PFSK-1 (cell line): Measurements from ENCODE around the gene SLC25A26.

Experiments
- FOXP2 ChIP-seq: optimal IDR thresholded peaks from 2 replicates; pipeline ENCODE3; 2011; ENCODE audit warnings: borderline replicate concordance, control low read depth, inconsistent platforms; ENCODE audit not compliant: insufficient read depth; ENCODE audit errors: extremely low read length, extremely low read depth
- POLR2AphosphoS5 ChIP-seq: IDR thresholded peaks from 2 replicates; pipeline ENCODE4 v1.6.1; 2012; ENCODE audit warnings: low read depth, mild to moderate bottlenecking, control low read depth, low read length, moderate library complexity
- REST ChIP-seq, 2 experiments: IDR thresholded peaks; 2 replicates each; pipeline versions ENCODE4 v1.6.1 to v1.8.0; 2011 to 2012; ENCODE audit warnings: low read depth in 2 of 2, low read length in 2 of 2, control low read depth in 1 of 2, inconsistent platforms in 1 of 2, mild to moderate bottlenecking in 1 of 2, moderate library complexity in 1 of 2; ENCODE audit not compliant: insufficient read depth in 1 of 2
- SIN3A ChIP-seq: IDR thresholded peaks from 2 replicates; pipeline ENCODE4 v1.6.1; 2012; ENCODE audit warnings: mild to moderate bottlenecking, low read length, moderate library complexity, borderline replicate concordance; ENCODE audit not compliant: insufficient read depth
- TAF1 ChIP-seq: IDR thresholded peaks from 2 replicates; pipeline ENCODE4 v1.6.1; 2012; ENCODE audit warnings: low read length, control low read depth, borderline replicate concordance; ENCODE audit not compliant: insufficient read depth

Gene SLC25A26

DNA sequence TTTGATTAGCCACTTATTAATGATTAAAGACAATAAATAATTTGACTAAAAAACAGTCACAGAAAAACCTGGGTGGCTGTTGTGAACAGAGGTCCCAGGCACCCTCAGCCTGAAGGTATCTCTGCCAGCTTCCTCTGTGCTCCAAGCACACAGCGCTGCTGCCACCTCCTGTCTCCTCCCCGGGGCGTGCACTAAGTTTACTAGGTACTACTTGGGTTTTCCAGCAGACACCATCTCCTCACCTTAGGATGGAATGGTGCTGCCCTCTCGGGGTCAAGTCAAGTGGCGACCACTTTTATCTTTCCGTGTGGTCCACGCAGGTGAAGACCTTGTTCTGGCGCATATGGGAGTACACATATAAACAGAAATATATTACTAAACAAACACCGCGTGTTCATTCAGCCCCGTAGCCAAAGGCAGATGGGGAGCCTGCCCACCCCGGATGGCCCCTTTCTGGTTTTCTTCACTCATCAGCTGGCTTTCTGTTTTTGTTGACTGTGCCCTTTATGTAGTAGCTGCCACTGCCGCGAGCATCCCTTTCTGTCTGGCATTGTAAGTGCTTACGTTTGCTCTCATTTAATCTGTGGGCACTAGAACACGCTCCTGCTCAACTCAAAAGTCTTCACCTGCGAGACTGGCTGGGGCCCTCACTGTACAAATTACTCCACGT is 152.0 kb downstream of the SLC25A26 start:
- TF ChIP-seq SIN3A, result no peak
- TF ChIP-seq FOXP2, result no peak
- no peak for TF ChIP-seq TAF1
- no peak for TF ChIP-seq REST (IDR thresholded peaks at IDR 0.05; ENCODE audit: insufficient read depth in 1 of 2, low read depth in 2 of 2, low read length in 2 of 2)
- no peak for TF ChIP-seq POLR2AphosphoS5

- TF ChIP-seq FOXP2 (no peak), TAF1 (no peak), POLR2AphosphoS5 (no peak), SIN3A (no peak), REST (IDR thresholded peaks at IDR 0.05; ENCODE audit: insufficient read depth in 1 of 2, low read depth in 2 of 2, low read length in 2 of 2) (no peak)
Measured at GRCh38 chr3:66376568-66376967, 155.8 kb downstream of the SLC25A26 start.

DNA sequence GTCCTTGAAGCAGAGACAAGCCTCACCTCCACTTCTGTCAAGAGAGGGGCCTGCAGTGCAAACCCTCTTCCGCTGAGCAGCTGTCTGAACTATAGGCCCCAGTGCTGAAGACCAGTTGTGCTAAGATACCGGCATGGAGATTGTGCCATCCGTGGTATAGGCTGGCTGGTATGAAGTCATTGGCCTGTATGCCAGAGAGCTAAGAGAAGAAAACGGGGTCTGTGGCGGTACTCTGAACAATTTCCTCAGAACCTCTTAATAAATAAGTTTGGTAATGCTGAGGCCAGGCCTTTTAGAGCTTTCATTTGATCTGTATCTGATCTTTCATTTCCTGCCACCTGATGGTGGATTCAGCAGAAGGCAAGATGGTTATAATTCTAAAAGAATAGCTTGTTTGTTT is 157.0 kb downstream of the SLC25A26 start:
- TF ChIP-seq SIN3A, result no peak
- TF ChIP-seq FOXP2, result no peak
- TF ChIP-seq REST (IDR thresholded peaks at IDR 0.05; ENCODE audit: insufficient read depth in 1 of 2, low read depth in 2 of 2, low read length in 2 of 2), result no peak
- TF ChIP-seq POLR2AphosphoS5, result no peak
- TF ChIP-seq TAF1, result no peak

DNA sequence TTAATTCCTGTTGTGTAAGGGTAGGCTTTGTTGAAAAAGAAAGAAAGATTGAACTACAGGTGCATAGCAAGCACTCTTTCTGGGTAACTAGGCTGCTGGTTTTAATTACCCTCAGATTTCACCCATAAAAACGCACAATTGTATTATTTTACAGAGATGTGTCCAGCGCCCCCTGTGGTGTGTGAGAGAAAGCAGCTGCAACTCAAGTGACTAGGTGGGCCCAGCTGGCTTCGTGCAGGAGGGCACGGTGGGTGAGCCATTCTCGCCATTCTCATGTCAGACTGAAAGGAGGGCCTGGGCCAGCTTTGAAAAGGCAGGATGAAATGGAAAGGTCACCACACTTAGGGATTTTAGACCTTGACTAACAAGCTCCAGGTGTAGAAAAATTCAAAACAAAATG is 157.5 kb downstream of the SLC25A26 start:
- no peak for TF ChIP-seq REST (IDR thresholded peaks at IDR 0.05; ENCODE audit: insufficient read depth in 1 of 2, low read depth in 2 of 2, low read length in 2 of 2)
- no peak for TF ChIP-seq FOXP2

GRCh38 chr3:66379565-66379964 is 158.8 kb downstream of the SLC25A26 start:
- no peak for TF ChIP-seq SIN3A
- TF ChIP-seq FOXP2, result no peak
- TF ChIP-seq TAF1, result no peak
- no peak for TF ChIP-seq REST (IDR thresholded peaks at IDR 0.05; ENCODE audit: insufficient read depth in 1 of 2, low read depth in 2 of 2, low read length in 2 of 2)
- no peak for TF ChIP-seq POLR2AphosphoS5
